PFSK-1 (cell line): Measurements from ENCODE around the gene CORIN.

ENCODE experiments used
- FOXP2 ChIP-seq: optimal IDR thresholded peaks from 2 replicates; pipeline ENCODE3; 2011; ENCODE audit warnings: borderline replicate concordance, control low read depth, inconsistent platforms; ENCODE audit not compliant: insufficient read depth; ENCODE audit errors: extremely low read length, extremely low read depth
- POLR2AphosphoS5 ChIP-seq: IDR thresholded peaks from 2 replicates; pipeline ENCODE4 v1.6.1; 2012; ENCODE audit warnings: low read depth, mild to moderate bottlenecking, control low read depth, low read length, moderate library complexity
- SIN3A ChIP-seq: IDR thresholded peaks from 2 replicates; pipeline ENCODE4 v1.6.1; 2012; ENCODE audit warnings: mild to moderate bottlenecking, low read length, moderate library complexity, borderline replicate concordance; ENCODE audit not compliant: insufficient read depth
- TAF1 ChIP-seq: IDR thresholded peaks from 2 replicates; pipeline ENCODE4 v1.6.1; 2012; ENCODE audit warnings: low read length, control low read depth, borderline replicate concordance; ENCODE audit not compliant: insufficient read depth
- TF ChIP-seq, protein P1 (sequence below), 2 experiments: IDR thresholded peaks; 2 replicates each; pipeline versions ENCODE4 v1.6.1 to v1.8.0; 2011 to 2012; ENCODE audit warnings: low read depth in 2 of 2, low read length in 2 of 2, control low read depth in 1 of 2, inconsistent platforms in 1 of 2, mild to moderate bottlenecking in 1 of 2, moderate library complexity in 1 of 2; ENCODE audit not compliant: insufficient read depth in 1 of 2

The CORIN gene

DNA sequence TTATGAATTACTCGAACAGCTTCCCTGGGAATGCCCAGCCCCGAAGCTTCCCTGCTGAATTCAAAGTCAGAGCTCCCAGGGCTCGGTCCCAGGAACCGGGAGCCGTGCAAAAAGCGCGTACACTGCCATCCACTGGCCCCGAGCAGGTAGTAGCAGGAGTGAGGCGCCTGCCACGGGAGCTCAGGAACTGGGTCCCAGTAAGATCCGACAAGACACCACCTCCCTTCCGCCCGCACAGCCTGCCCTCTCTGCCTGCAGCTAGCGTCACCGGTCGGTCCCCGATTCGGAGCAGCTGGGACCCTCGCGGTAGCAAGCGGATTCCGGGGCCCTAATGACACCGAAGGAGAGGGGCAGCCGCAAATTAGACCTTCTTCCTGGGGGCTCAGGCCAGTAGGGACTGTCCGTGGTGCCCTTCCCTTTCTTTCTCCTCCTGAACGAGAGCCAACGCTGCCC is 1.2 kb downstream of the CORIN start:
- TF ChIP-seq, protein P1, sequence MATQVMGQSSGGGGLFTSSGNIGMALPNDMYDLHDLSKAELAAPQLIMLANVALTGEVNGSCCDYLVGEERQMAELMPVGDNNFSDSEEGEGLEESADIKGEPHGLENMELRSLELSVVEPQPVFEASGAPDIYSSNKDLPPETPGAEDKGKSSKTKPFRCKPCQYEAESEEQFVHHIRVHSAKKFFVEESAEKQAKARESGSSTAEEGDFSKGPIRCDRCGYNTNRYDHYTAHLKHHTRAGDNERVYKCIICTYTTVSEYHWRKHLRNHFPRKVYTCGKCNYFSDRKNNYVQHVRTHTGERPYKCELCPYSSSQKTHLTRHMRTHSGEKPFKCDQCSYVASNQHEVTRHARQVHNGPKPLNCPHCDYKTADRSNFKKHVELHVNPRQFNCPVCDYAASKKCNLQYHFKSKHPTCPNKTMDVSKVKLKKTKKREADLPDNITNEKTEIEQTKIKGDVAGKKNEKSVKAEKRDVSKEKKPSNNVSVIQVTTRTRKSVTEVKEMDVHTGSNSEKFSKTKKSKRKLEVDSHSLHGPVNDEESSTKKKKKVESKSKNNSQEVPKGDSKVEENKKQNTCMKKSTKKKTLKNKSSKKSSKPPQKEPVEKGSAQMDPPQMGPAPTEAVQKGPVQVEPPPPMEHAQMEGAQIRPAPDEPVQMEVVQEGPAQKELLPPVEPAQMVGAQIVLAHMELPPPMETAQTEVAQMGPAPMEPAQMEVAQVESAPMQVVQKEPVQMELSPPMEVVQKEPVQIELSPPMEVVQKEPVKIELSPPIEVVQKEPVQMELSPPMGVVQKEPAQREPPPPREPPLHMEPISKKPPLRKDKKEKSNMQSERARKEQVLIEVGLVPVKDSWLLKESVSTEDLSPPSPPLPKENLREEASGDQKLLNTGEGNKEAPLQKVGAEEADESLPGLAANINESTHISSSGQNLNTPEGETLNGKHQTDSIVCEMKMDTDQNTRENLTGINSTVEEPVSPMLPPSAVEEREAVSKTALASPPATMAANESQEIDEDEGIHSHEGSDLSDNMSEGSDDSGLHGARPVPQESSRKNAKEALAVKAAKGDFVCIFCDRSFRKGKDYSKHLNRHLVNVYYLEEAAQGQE (IDR thresholded peaks at IDR 0.05; ENCODE audit: insufficient read depth in 1 of 2, low read depth in 2 of 2, low read length in 2 of 2), result no peak
- TF ChIP-seq FOXP2 (no peak), SIN3A (no peak), TAF1 (no peak), POLR2AphosphoS5 (no peak)

DNA sequence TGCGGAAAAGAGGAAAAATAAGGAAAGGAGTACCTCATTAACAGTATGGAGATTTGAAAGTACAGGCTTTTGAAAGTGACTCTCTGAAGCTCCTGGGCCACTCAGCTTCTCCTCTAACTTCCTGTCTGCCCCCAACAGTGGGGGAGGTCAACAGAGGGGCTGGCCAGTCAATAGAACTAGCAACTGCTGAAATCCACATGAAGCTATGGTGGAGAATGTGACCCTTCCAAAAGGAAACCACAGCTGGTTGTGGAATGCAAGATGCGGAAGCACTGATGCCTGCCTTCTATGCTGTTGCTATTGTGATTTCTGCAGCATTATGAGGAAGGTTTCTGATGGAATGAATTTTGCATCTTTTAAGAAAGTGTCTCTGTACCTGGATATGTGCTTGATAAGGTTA is 2.4 kb downstream of the CORIN start:
- TF ChIP-seq POLR2AphosphoS5 (no peak), TAF1 (no peak), SIN3A (no peak)
- TF ChIP-seq, protein P1 (IDR thresholded peaks at IDR 0.05; ENCODE audit: insufficient read depth in 1 of 2, low read depth in 2 of 2, low read length in 2 of 2), result no peak

DNA sequence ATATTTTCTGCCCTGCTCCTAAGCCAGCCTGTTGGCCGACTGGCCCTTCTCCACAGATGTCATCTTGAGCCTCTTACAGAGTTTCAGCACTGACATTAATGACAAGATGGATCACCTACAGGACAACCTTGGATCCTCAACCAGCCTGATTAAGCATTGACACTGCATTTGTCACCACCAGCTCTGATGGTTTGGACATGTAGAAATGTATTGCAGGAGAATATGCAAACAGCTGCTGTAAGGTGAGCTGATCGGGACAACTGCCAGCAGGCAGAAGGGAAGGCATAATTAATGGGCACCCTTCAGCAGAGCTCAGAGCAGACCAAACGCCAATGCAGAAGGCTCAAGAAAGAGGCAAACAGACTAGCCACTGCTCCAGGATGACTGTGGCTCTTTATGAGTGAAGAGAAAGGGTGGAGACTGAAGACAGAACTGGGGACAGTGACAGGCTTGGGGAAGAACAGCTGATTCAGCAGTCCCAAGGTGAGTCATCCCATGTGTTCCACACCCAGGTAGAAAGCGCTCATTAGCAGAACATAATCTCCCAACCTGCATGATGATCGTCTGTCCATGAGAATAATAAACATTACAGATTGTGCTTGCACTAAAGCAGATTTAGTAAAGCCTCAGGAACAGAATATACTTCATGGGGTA is 6.7 kb downstream of the CORIN start:
- no peak for TF ChIP-seq FOXP2
- TF ChIP-seq, protein P1 (IDR thresholded peaks at IDR 0.05; ENCODE audit: insufficient read depth in 1 of 2, low read depth in 2 of 2, low read length in 2 of 2), result no peak
- TF ChIP-seq POLR2AphosphoS5, result no peak
- no peak for TF ChIP-seq SIN3A
- no peak for TF ChIP-seq TAF1

DNA sequence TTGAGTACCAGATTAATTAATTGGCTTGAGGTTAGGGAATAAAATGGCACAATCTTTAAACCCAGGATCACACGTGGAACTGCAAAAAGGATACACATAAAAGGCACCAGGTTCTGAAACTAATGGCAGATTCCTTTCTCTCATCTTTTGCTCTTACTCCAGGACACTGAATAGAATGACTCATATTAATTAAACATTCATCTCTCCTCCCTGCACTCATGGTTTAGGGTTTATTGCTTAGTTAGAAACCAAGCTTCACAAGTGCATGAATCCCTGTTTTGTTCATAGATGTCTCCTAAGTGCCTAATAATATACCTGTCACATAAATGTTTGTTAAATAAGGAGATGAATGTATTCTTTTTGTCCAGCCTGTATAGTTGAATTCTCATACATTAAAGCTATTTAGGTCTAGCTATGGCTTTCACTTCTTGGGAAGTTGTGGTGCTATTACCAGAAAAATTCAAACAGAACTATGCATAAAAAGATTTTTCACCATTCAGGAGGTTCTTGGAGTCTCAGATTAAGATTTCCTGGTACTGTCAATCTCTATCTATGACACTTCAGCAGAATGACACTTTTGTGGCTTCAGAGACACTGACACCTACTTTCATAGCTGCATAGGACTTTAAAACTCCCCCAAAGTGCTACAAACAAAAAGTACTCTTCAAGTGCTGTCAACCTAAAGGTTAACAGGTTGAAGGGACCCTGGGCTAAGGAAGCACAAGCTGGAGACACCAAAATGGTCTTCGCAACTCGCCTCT is 7.4 kb downstream of the CORIN start:
- no peak for TF ChIP-seq POLR2AphosphoS5
- TF ChIP-seq FOXP2, result no peak
- no peak for TF ChIP-seq SIN3A
- TF ChIP-seq, protein P1 (IDR thresholded peaks at IDR 0.05; ENCODE audit: insufficient read depth in 1 of 2, low read depth in 2 of 2, low read length in 2 of 2), result no peak
- TF ChIP-seq TAF1, result no peak
